H1 (cell line): ENCODE data around the gene GRM5. TPM values are rescaled to one million over a fixed set of nuclear protein-coding genes. Genes with fewer than 3 reads are reported as not detected.

Experiments used
- CTCF ChIA-PET: fragments of 300-600 bp; sonication (Branson Sonifier 250); formaldehyde crosslinking; loops from one replicate; lab custom pipeline; 2021; ENCODE audit not compliant: partially characterized antibody; lab: Charles Lee
- POLR2A ChIA-PET: fragments of 300-600 bp; sonication (Branson Sonifier 250); formaldehyde crosslinking; loops from one replicate; lab custom pipeline; 2021; ENCODE audit warnings: inconsistent platforms; ENCODE audit not compliant: partially characterized antibody; lab: Charles Lee
- DNase-seq, 2 experiments: peaks; one replicate each; pipeline versions ENCODE4 v3.0.0 to v3.0.0-alpha.2; 2010 to 2022; ENCODE audit warnings: low spot score in 2 of 2, low read depth in 1 of 2, mixed read lengths in 1 of 2
- FAIRE-seq: peaks from 2 replicates; lab custom pipeline; 2011; peaks lifted over from hg19 to GRCh38; lab: Jason Lieb, UNC
- H2AFZ ChIP-seq: 2 replicates; pipeline ENCODE4 v1.8.1; 2012; ENCODE audit warnings: low read length, inconsistent platforms
- H2AK5ac ChIP-seq: 2 replicates; pipeline ENCODE4 v1.6.1; 2013; ENCODE audit warnings: low read depth, low read length
- H2BK120ac ChIP-seq: replicated peaks from 2 replicates; pipeline ENCODE3; 2013; ENCODE audit warnings: low read depth, low read length, inconsistent platforms
- H2BK12ac ChIP-seq: 2 replicates; pipeline ENCODE4 v1.6.1; 2013; ENCODE audit warnings: low read depth, low read length
- H2BK15ac ChIP-seq: 2 replicates; pipeline ENCODE4 v1.6.1; 2013; ENCODE audit warnings: low read length
- H2BK20ac ChIP-seq: 2 replicates; pipeline ENCODE4 v1.6.1; 2013; ENCODE audit warnings: low read length
- H2BK5ac ChIP-seq: 2 replicates; pipeline ENCODE4 v1.6.1; 2013; ENCODE audit warnings: low read depth, low read length
- H3K14ac ChIP-seq: 2 replicates; pipeline ENCODE4 v1.6.1; 2013; ENCODE audit warnings: inconsistent platforms; ENCODE audit not compliant: insufficient read length
- H3K18ac ChIP-seq: 2 replicates; pipeline ENCODE4 v1.6.1; 2013; ENCODE audit warnings: low read length; ENCODE audit errors: extremely low read depth
- H3K23ac ChIP-seq: 2 replicates; pipeline ENCODE4 v1.6.1; 2013; ENCODE audit warnings: inconsistent platforms; ENCODE audit not compliant: insufficient read length
- H3K23me2 ChIP-seq: 2 replicates; pipeline ENCODE4 v1.6.1; 2013; ENCODE audit warnings: low read depth, low read length
- H3K27ac ChIP-seq: 2 replicates; pipeline ENCODE4 v1.6.1; 2011; ENCODE audit warnings: low read depth, low read length, inconsistent platforms
- H3K27me3 ChIP-seq, 4 experiments: replicated peaks in 1 of 4; 1 replicate in 1 of 4; 2 replicates in 3 of 4; pipeline versions ENCODE4 v1.6.1 to v1.8.1; 2011 to 2013; ENCODE audit warnings: low read length in 3 of 4, mild to moderate bottlenecking in 3 of 4, inconsistent platforms in 2 of 4, mixed read lengths in 2 of 4, moderate library complexity in 1 of 4; ENCODE audit not compliant: control insufficient read depth in 3 of 4, insufficient read depth in 3 of 4; ENCODE audit errors: extremely low read depth in 1 of 4
- H3K36me3 ChIP-seq, 4 experiments: 2 replicates each; pipeline versions ENCODE4 v1.6.1 to v1.8.1; 2011 to 2013; ENCODE audit warnings: mild to moderate bottlenecking in 4 of 4, low read length in 3 of 4, moderate library complexity in 2 of 4, control low read depth in 1 of 4, inconsistent platforms in 1 of 4; ENCODE audit not compliant: insufficient read depth in 4 of 4, control insufficient read depth in 2 of 4
- H3K4ac ChIP-seq: replicated peaks from 2 replicates; pipeline ENCODE3; 2013; ENCODE audit warnings: low read length, low read depth, mixed read lengths, inconsistent platforms; ENCODE audit not compliant: insufficient read length
- H3K4me1 ChIP-seq, 4 experiments: replicated peaks in 1 of 4; 1 replicate in 1 of 4; 2 replicates in 3 of 4; pipeline versions ENCODE4 v1.6.1 to v1.8.1; 2011 to 2013; ENCODE audit warnings: low read length in 3 of 4, inconsistent platforms in 2 of 4, mixed read lengths in 1 of 4; ENCODE audit not compliant: insufficient read depth in 4 of 4, control insufficient read depth in 3 of 4
- H3K4me2 ChIP-seq, 2 experiments: 2 replicates each; pipeline versions ENCODE4 v1.6.1 to v1.8.1; 2011 to 2013; ENCODE audit warnings: low read depth in 2 of 2, low read length in 2 of 2, control low read depth in 1 of 2, inconsistent platforms in 1 of 2, mild to moderate bottlenecking in 1 of 2; ENCODE audit not compliant: insufficient read depth in 1 of 2
- H3K4me3 ChIP-seq, 4 experiments: fragments of 200-600, 300-600 bp in 1 of 4; sonication (generic), shearing (Covaris generic), sonication (Bioruptor Twin) in 1 of 4; 2 replicates each; pipeline versions ENCODE4 v1.5.1 to v1.8.1; 2011 to 2016; ENCODE audit warnings: low read length in 4 of 4, low read depth in 3 of 4, control low read depth in 2 of 4, inconsistent platforms in 2 of 4, mild to moderate bottlenecking in 2 of 4, mixed read lengths in 1 of 4, moderate library complexity in 1 of 4; ENCODE audit not compliant: insufficient read depth in 2 of 4; ENCODE audit errors: extremely low read depth in 1 of 4
- H3K56ac ChIP-seq: replicated peaks from 2 replicates; pipeline ENCODE3; 2013; ENCODE audit warnings: low read depth, mild to moderate bottlenecking, mixed read lengths, low read length, inconsistent platforms; ENCODE audit not compliant: insufficient read length
- H3K79me1 ChIP-seq: 2 replicates; pipeline ENCODE4 v1.6.1; 2013; ENCODE audit warnings: low read depth, low read length, control low read depth
- H3K79me2 ChIP-seq, 2 experiments: 2 replicates each; pipeline versions ENCODE4 v1.6.1 to v1.8.1; 2012 to 2013; ENCODE audit warnings: low read length in 2 of 2, mild to moderate bottlenecking in 2 of 2, inconsistent platforms in 1 of 2; ENCODE audit not compliant: insufficient read depth in 2 of 2, control insufficient read depth in 1 of 2
- H3K9ac ChIP-seq, 4 experiments: replicated peaks in 1 of 4; 1 replicate in 1 of 4; 2 replicates in 3 of 4; pipeline versions ENCODE4 v1.6.1 to v1.8.1; 2011 to 2013; ENCODE audit warnings: low read depth in 3 of 4, low read length in 3 of 4, control low read depth in 2 of 4, mild to moderate bottlenecking in 2 of 4, moderate library complexity in 2 of 4, inconsistent platforms in 1 of 4; ENCODE audit errors: extremely low read depth in 1 of 4
- H3K9me3 ChIP-seq, 2 experiments: 2 replicates each; pipeline versions ENCODE4 v1.6.1 to v1.8.1; 2012 to 2013; ENCODE audit warnings: mild to moderate bottlenecking in 2 of 2, moderate library complexity in 2 of 2, control low read depth in 1 of 2, inconsistent platforms in 1 of 2, low read depth in 1 of 2, low read length in 1 of 2, mixed read lengths in 1 of 2; ENCODE audit not compliant: insufficient read depth in 2 of 2
- H4K20me1 ChIP-seq, 2 experiments: replicated peaks in 1 of 2; 2 replicates each; pipeline versions ENCODE3 to v1.8.1; 2011 to 2013; ENCODE audit warnings: inconsistent platforms in 2 of 2, low read length in 2 of 2, mild to moderate bottlenecking in 1 of 2; ENCODE audit not compliant: insufficient read depth in 2 of 2, control insufficient read depth in 1 of 2
- H4K5ac ChIP-seq: 2 replicates; pipeline ENCODE4 v1.6.1; 2013; ENCODE audit warnings: low read length, low read depth, mixed read lengths, inconsistent platforms; ENCODE audit not compliant: insufficient read length
- H4K8ac ChIP-seq: 2 replicates; pipeline ENCODE4 v1.8.0; 2013; ENCODE audit warnings: mild to moderate bottlenecking, moderate library complexity, low read length, inconsistent platforms; ENCODE audit not compliant: insufficient read depth; ENCODE audit errors: extremely low read depth
- H4K91ac ChIP-seq: replicated peaks from 2 replicates; pipeline ENCODE3; 2013; ENCODE audit warnings: low read length, mixed read lengths, inconsistent platforms; ENCODE audit not compliant: insufficient read length
- BCL11A ChIP-seq, 2 experiments: IDR thresholded peaks; one replicate each; pipeline ENCODE4 v1.6.1; 2011; ENCODE audit warnings: low read depth in 2 of 2, low read length in 2 of 2, mild to moderate bottlenecking in 2 of 2
- CHD1 ChIP-seq: IDR thresholded peaks from 2 replicates; pipeline ENCODE4 v1.6.1; 2012; ENCODE audit warnings: low read depth, low read length, improper control_type of control experiment
- EP300 ChIP-seq, 2 experiments: IDR thresholded peaks; 1 replicate in 1 of 2; 2 replicates in 1 of 2; pipeline ENCODE4 v1.6.1; 2011 to 2012; ENCODE audit warnings: low read depth in 2 of 2, low read length in 2 of 2, mild to moderate bottlenecking in 2 of 2, borderline replicate concordance in 1 of 2, inconsistent platforms in 1 of 2, moderate library complexity in 1 of 2
- EZH2 ChIP-seq: fragments of 200-600 bp; sonication (generic); IDR thresholded peaks from 2 replicates; pipeline ENCODE4 v1.7.1; 2012; ENCODE audit warnings: low read depth, mild to moderate bottlenecking, moderate library complexity, low read length, inconsistent platforms; ENCODE audit not compliant: severe bottlenecking
- GTF2F1 ChIP-seq: IDR thresholded peaks from 2 replicates; pipeline ENCODE4 v1.6.1; 2012; ENCODE audit warnings: low read depth, low read length, improper control_type of control experiment, borderline replicate concordance
- HDAC6 ChIP-seq: IDR thresholded peaks from one replicate; pipeline ENCODE4 v1.7.1; 2012; ENCODE audit warnings: low read depth, mild to moderate bottlenecking, inconsistent platforms, low read length, moderate library complexity
- JUND ChIP-seq: IDR thresholded peaks from 2 replicates; pipeline ENCODE4 v1.6.1; 2011; ENCODE audit warnings: mild to moderate bottlenecking, improper control_type of control experiment, low read length
- NRF1 ChIP-seq: IDR thresholded peaks from 2 replicates; pipeline ENCODE4 v1.6.1; 2011; ENCODE audit warnings: mild to moderate bottlenecking, low read depth, low read length, improper control_type of control experiment
- SP1 ChIP-seq: IDR thresholded peaks from 2 replicates; pipeline ENCODE4 v1.6.1; 2011; ENCODE audit warnings: low read depth, low read length
- TAF7 ChIP-seq: optimal IDR thresholded peaks from 2 replicates; pipeline ENCODE3; 2011; ENCODE audit warnings: low read depth, mild to moderate bottlenecking, inconsistent platforms, low read length, moderate library complexity, borderline replicate concordance
- TEAD4 ChIP-seq: IDR thresholded peaks from 2 replicates; pipeline ENCODE4 v1.6.1; 2012; ENCODE audit warnings: low read depth, low read length, inconsistent platforms, mixed read lengths
- polyA plus RNA-seq, 7 experiments: library from polyadenylated mRNA; depleted of rRNA in 3 of 7; stranded (reverse) in 5 of 7; unstranded in 2 of 7; fragments of >200 nt in 5 of 7; fragments of 200-250 nt in 2 of 7; gene quantifications; 1 replicate in 5 of 7; 2 replicates in 1 of 7; 4 replicates in 1 of 7; pipeline versions ENCODE4 v1.2.1 to v1.2.3, GENCODE V29; 2011 to 2013; ENCODE audit warnings: missing spikeins in 2 of 7, mixed read lengths in 2 of 7
- total RNA-seq: library from RNA; stranded (reverse); fragmentation: NEBNext Ultra II Directional; extraction: Animal tissue kit (Norgen Biotek cat#: 25700); gene quantifications from 2 replicates; pipeline ENCODE4 v1.2.1, GENCODE V29; 2021
- TF ChIP-seq, protein P1 (sequence below), 3 experiments: IDR thresholded peaks; 1 replicate in 2 of 3; 2 replicates in 1 of 3; pipeline versions ENCODE4 v1.5.1 to v1.6.1; 2011; ENCODE audit warnings: low read length in 3 of 3, mild to moderate bottlenecking in 3 of 3, inconsistent platforms in 2 of 3, low read depth in 1 of 3, moderate library complexity in 1 of 3; ENCODE audit not compliant: insufficient read depth in 1 of 3; ENCODE audit errors: control extremely low read depth in 1 of 3

Gene GRM5
- total and polyA plus RNA-seq, 2 of the 8 experiments (the other 6 are each of a cell fraction or from before 2014, with no cell fraction given) = 0.15 to 0.43 TPM

- no peak overlapping the region for H3K14ac ChIP-seq
- H2AK5ac ChIP-seq = no peak overlapping the region
- no peaks in the 10 kb centered on the region for H3K36me3 ChIP-seq
- H4K91ac ChIP-seq = no peak overlapping the region
- H2BK120ac ChIP-seq = no peak overlapping the region
- ChIA-PET CTCF (interaction anchor here (0.9 to 2.9 kb wide), 4 partner anchors 15 to 508 kb away, joined by 4 to 8 read pairs (median 6); no protein-coding TSS in a partner anchor), POLR2A (no interaction called here)
- FAIRE-seq (no peak), DNase-seq (no peak)
- H3K18ac ChIP-seq = no peak overlapping the region
- no peak overlapping the region for H3K4me2 ChIP-seq
- no peak overlapping the region for H3K23ac ChIP-seq
- H4K5ac ChIP-seq = no peak overlapping the region
- H3K4me1 ChIP-seq = peaks cover 0 to 6% (median 4%) of the 10 kb centered on the region in 4 experiments; a peak in 3 of 7 replicates
- no peaks in the 10 kb centered on the region for H3K23me2 ChIP-seq
- no peaks in the 10 kb centered on the region for H3K79me1 ChIP-seq
- no peaks in the 10 kb centered on the region for H4K20me1 ChIP-seq
- no peaks in the 10 kb centered on the region for H3K9me3 ChIP-seq
- H2BK15ac ChIP-seq = no peak overlapping the region
- no peak overlapping the region for H3K4me3 ChIP-seq
- H3K4ac ChIP-seq = no peak overlapping the region
- no peak overlapping the region for H4K8ac ChIP-seq
- H3K27ac ChIP-seq = no peak overlapping the region
- no peaks in the 10 kb centered on the region for H3K27me3 ChIP-seq
- H2AFZ ChIP-seq = no peak overlapping the region
- H2BK20ac ChIP-seq = no peak overlapping the region
- H3K79me2 ChIP-seq = no peaks in the 10 kb centered on the region
- H3K9ac ChIP-seq = no peak overlapping the region
- H3K56ac ChIP-seq = no peak overlapping the region
- no peak overlapping the region for H2BK5ac ChIP-seq
- no peak overlapping the region for H2BK12ac ChIP-seq
- no peak for TF ChIP-seq BCL11A (IDR thresholded peaks at IDR 0.05; ENCODE audit: low read depth in 2 of 2, low read length in 2 of 2)
- TF ChIP-seq, protein P1, sequence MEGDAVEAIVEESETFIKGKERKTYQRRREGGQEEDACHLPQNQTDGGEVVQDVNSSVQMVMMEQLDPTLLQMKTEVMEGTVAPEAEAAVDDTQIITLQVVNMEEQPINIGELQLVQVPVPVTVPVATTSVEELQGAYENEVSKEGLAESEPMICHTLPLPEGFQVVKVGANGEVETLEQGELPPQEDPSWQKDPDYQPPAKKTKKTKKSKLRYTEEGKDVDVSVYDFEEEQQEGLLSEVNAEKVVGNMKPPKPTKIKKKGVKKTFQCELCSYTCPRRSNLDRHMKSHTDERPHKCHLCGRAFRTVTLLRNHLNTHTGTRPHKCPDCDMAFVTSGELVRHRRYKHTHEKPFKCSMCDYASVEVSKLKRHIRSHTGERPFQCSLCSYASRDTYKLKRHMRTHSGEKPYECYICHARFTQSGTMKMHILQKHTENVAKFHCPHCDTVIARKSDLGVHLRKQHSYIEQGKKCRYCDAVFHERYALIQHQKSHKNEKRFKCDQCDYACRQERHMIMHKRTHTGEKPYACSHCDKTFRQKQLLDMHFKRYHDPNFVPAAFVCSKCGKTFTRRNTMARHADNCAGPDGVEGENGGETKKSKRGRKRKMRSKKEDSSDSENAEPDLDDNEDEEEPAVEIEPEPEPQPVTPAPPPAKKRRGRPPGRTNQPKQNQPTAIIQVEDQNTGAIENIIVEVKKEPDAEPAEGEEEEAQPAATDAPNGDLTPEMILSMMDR (IDR thresholded peaks at IDR 0.05; ENCODE audit: control extremely low read depth in 1 of 3, insufficient read depth in 1 of 3, low read depth in 1 of 3, low read length in 3 of 3) = no peak
- no peak for TF ChIP-seq CHD1
- TF ChIP-seq HDAC6 = no peak
- no peak for TF ChIP-seq JUND
- TF ChIP-seq TEAD4 = no peak
- no peak for TF ChIP-seq TAF7
- no peak for TF ChIP-seq NRF1
- TF ChIP-seq EP300 (IDR thresholded peaks at IDR 0.05; ENCODE audit: borderline replicate concordance in 1 of 2, low read depth in 2 of 2, low read length in 2 of 2) = no peak
- no peak for TF ChIP-seq GTF2F1
- no peak for TF ChIP-seq EZH2
- no peak for TF ChIP-seq SP1
Observed at GRCh38 chr11:88523386-88524071, 542.3 kb downstream of the GRM5 start.
